Measurements from ENCODE around the gene MGAT1. TPM values are rescaled to one million over a fixed set of nuclear protein-coding genes. Genes with fewer than 3 reads are reported as not detected.

MGAT1 gene
- total RNA-seq, 1 donor from 2014 or later: 116 TPM

- H3K4me2 ChIP-seq (ENCODE audit: low read length): no peak overlapping the region
- no peak overlapping the region for H2AFZ ChIP-seq (ENCODE audit: low read depth, low read length)
- FAIRE-seq: no peak
- H3K36me3 Mint-ChIP-seq (ENCODE audit: low read depth, unreplicated experiment): peaks cover 4% of the 10 kb centered on the region
- no peaks in the 10 kb centered on the region for H4K20me1 ChIP-seq (ENCODE audit: insufficient read depth, low read length)
- no peaks in the 10 kb centered on the region for H3K4me1 Mint-ChIP-seq (ENCODE audit: low read depth, unreplicated experiment)
- no peaks in the 10 kb centered on the region for H3K79me2 ChIP-seq (ENCODE audit: insufficient read depth, low read length)
- no peaks in the 10 kb centered on the region for H3K27me3 Mint-ChIP-seq (ENCODE audit: low read depth, unreplicated experiment)
- no peaks in the 10 kb centered on the region for H3K27me3 ChIP-seq (ENCODE audit: insufficient read depth, low read length)
- no peak overlapping the region for H3K9ac ChIP-seq (ENCODE audit: low read length)
- H3K27ac ChIP-seq (ENCODE audit: low read depth, low read length): no peak overlapping the region
- no peaks in the 10 kb centered on the region for H3K4me1 ChIP-seq (ENCODE audit: insufficient read depth, low read length)
- H3K4me3 Mint-ChIP-seq (ENCODE audit: unreplicated experiment): no peak overlapping the region
- peaks cover 12% of the 10 kb centered on the region for H3K9me3 Mint-ChIP-seq (ENCODE audit: unreplicated experiment)
- no peak for DNase-seq (ENCODE audit: low read depth)
- no peak overlapping the region for H3K4me3 ChIP-seq (ENCODE audit: insufficient read depth, low read depth, low read length)
- H3K9me3 ChIP-seq (ENCODE audit: insufficient read depth, low read depth, low read length): no peaks in the 10 kb centered on the region
- TF ChIP-seq EZH2 (IDR thresholded peaks at IDR 0.05; ENCODE audit: insufficient read depth, low read length) (no peak), CTCF (IDR thresholded peaks at IDR 0.05; ENCODE audit: insufficient read depth, low read depth, low read length) (no peak)
- H3K36me3 ChIP-seq (ENCODE audit: insufficient read depth, low read length): no peaks in the 10 kb centered on the region
- no peak overlapping the region for H3K27ac Mint-ChIP-seq (ENCODE audit: unreplicated experiment)
Measured at GRCh38 chr5:180771839-180772238, 30.8 kb downstream of the MGAT1 start.

- FAIRE-seq: no peak
- H2AFZ ChIP-seq (ENCODE audit: low read depth, low read length): no peak overlapping the region
- no peak overlapping the region for H3K4me3 Mint-ChIP-seq (ENCODE audit: unreplicated experiment)
- no peaks in the 10 kb centered on the region for H3K4me1 ChIP-seq (ENCODE audit: insufficient read depth, low read length)
- peaks cover 4% of the 10 kb centered on the region for H3K36me3 Mint-ChIP-seq (ENCODE audit: low read depth, unreplicated experiment)
- no peaks in the 10 kb centered on the region for H3K36me3 ChIP-seq (ENCODE audit: insufficient read depth, low read length)
- H3K79me2 ChIP-seq (ENCODE audit: insufficient read depth, low read length): no peaks in the 10 kb centered on the region
- H3K27ac Mint-ChIP-seq (ENCODE audit: unreplicated experiment): no peak overlapping the region
- H3K9me3 Mint-ChIP-seq (ENCODE audit: unreplicated experiment): peaks cover 12% of the 10 kb centered on the region
- H3K27ac ChIP-seq (ENCODE audit: low read depth, low read length): no peak overlapping the region
- no peaks in the 10 kb centered on the region for H4K20me1 ChIP-seq (ENCODE audit: insufficient read depth, low read length)
- no peaks in the 10 kb centered on the region for H3K27me3 ChIP-seq (ENCODE audit: insufficient read depth, low read length)
- H3K4me1 Mint-ChIP-seq (ENCODE audit: low read depth, unreplicated experiment): no peaks in the 10 kb centered on the region
- no peaks in the 10 kb centered on the region for H3K27me3 Mint-ChIP-seq (ENCODE audit: low read depth, unreplicated experiment)
- no peak for TF ChIP-seq EZH2 (IDR thresholded peaks at IDR 0.05; ENCODE audit: insufficient read depth, low read length)
- TF ChIP-seq CTCF (IDR thresholded peaks at IDR 0.05; ENCODE audit: insufficient read depth, low read depth, low read length): no peak
- no peak for DNase-seq (ENCODE audit: low read depth)
- H3K9me3 ChIP-seq (ENCODE audit: insufficient read depth, low read depth, low read length): no peaks in the 10 kb centered on the region
- H3K4me2 ChIP-seq (ENCODE audit: low read length): no peak overlapping the region
- no peak overlapping the region for H3K4me3 ChIP-seq (ENCODE audit: insufficient read depth, low read depth, low read length)
- H3K9ac ChIP-seq (ENCODE audit: low read length): no peak overlapping the region
Measured at GRCh38 chr5:180769821-180770220, 32.8 kb downstream of the MGAT1 start.

GRCh38 chr5:180755601-180756000 lies 47.0 kb downstream of the MGAT1 start:
- no peak overlapping the region for H3K9ac ChIP-seq (ENCODE audit: low read length)
- Mint-ChIP-seq H3K9me3 (ENCODE audit: unreplicated experiment) (peaks cover 21% of the 10 kb centered on the region), H3K4me3 (ENCODE audit: unreplicated experiment) (no peak overlapping the region), H3K27ac (ENCODE audit: unreplicated experiment) (no peak overlapping the region), H3K4me1 (ENCODE audit: low read depth, unreplicated experiment) (no peaks in the 10 kb centered on the region), H3K36me3 (ENCODE audit: low read depth, unreplicated experiment) (peaks cover 2% of the 10 kb centered on the region), H3K27me3 (ENCODE audit: low read depth, unreplicated experiment) (peaks cover 7% of the 10 kb centered on the region)
- no peak overlapping the region for H2AFZ ChIP-seq (ENCODE audit: low read depth, low read length)
- no peak overlapping the region for H3K4me3 ChIP-seq (ENCODE audit: insufficient read depth, low read depth, low read length)
- no peaks in the 10 kb centered on the region for H3K36me3 ChIP-seq (ENCODE audit: insufficient read depth, low read length)
- no peaks in the 10 kb centered on the region for H3K79me2 ChIP-seq (ENCODE audit: insufficient read depth, low read length)
- no peak overlapping the region for H3K27ac ChIP-seq (ENCODE audit: low read depth, low read length)
- H3K4me1 ChIP-seq (ENCODE audit: insufficient read depth, low read length): no peaks in the 10 kb centered on the region
- no peak for FAIRE-seq
- DNase-seq (ENCODE audit: low read depth): no peak
- no peak overlapping the region for H3K4me2 ChIP-seq (ENCODE audit: low read length)
- H3K9me3 ChIP-seq (ENCODE audit: insufficient read depth, low read depth, low read length): peaks cover 8% of the 10 kb centered on the region
- no peaks in the 10 kb centered on the region for H4K20me1 ChIP-seq (ENCODE audit: insufficient read depth, low read length)
- no peaks in the 10 kb centered on the region for H3K27me3 ChIP-seq (ENCODE audit: insufficient read depth, low read length)
- TF ChIP-seq EZH2 (IDR thresholded peaks at IDR 0.05; ENCODE audit: insufficient read depth, low read length) (no peak), CTCF (IDR thresholded peaks at IDR 0.05; ENCODE audit: insufficient read depth, low read depth, low read length) (no peak)

Data from astrocyte (in vitro differentiated cells and primary cell).